GM23248 (cell line): ENCODE measurements around the gene KLHDC4.

Source experiments
- EZH2 ChIP-seq: fragments of 200-600 bp; sonication (generic); IDR thresholded peaks from 2 replicates; pipeline ENCODE4 v1.6.1; 2018; ENCODE audit warnings: antibody characterized with exemption, mild to moderate bottlenecking; ENCODE audit not compliant: insufficient read depth, poor library complexity, severe bottlenecking
- EZH2phosphoT487 ChIP-seq: fragments of 200-600 bp; sonication (generic); IDR thresholded peaks from 2 replicates; pipeline ENCODE4 v1.6.1; 2018; ENCODE audit warnings: antibody characterized with exemption, moderate library complexity, mild to moderate bottlenecking, low read depth; ENCODE audit not compliant: insufficient read depth

DNA sequence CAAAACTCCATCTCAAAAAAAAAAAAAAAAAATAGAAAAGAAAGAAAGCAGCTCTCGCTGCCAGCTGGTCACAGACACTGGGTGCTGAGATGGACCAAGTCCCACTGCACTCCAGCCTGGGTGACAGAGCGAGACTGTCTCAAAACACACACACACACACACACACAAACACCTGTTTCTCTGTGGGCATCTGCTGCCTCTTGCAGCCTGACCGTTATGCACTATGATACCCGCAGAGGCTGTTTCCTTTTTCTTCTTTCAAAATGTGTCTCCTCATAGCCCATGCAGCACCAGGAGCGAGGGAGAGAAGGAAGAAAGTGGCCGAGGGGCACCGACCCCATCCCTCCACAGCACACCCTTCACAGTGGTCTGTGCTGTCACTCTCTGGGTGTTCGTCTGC lies 36.9 kb upstream of the KLHDC4 start:
- TF ChIP-seq EZH2phosphoT487 = no peak
- no peak for TF ChIP-seq EZH2
